Left forelimb (tissue), 1 donor: ENCODE results near the gene ALDH3B2.

Source experiments
- DNase-seq: peaks from one replicate; pipeline ENCODE4 v3.0.0-alpha.2; 2018; ENCODE audit warnings: low spot score

Gene ALDH3B2

GRCh38 chr11:67613960-67614715 is 60.3 kb downstream of the ALDH3B2 start:
- DNase-seq = no peak

- DNase-seq = no peak
Observed at GRCh38 chr11:67613313-67613959, 61.0 kb downstream of the ALDH3B2 start.

- DNase-seq = no peak
Observed at GRCh38 chr11:67612751-67613150, 61.7 kb downstream of the ALDH3B2 start.
